GM12892 (cell line): Measurements from ENCODE around the gene NDUFAF3.
A peak's percentile ranks its signal among the peaks of the same experiment; 100 is the strongest.

Experiments used
- DNase-seq: peaks from one replicate; pipeline ENCODE4 v3.0.0; 2011; ENCODE audit not compliant: insufficient read length
- FAIRE-seq: peaks from 2 replicates; lab custom pipeline; 2011; peaks lifted over from hg19 to GRCh38; lab: Jason Lieb, UNC
- POLR2A ChIP-seq: IDR thresholded peaks from 2 replicates; pipeline ENCODE4 v1.6.1; 2011; ENCODE audit warnings: low read depth, low read length, control low read depth
- POLR2AphosphoS5 ChIP-seq: IDR thresholded peaks from 2 replicates; pipeline ENCODE4 v1.6.1; 2011; ENCODE audit warnings: low read depth, low read length, control low read depth
- TAF1 ChIP-seq: IDR thresholded peaks from 2 replicates; pipeline ENCODE4 v1.6.1; 2011; ENCODE audit warnings: low read depth, mild to moderate bottlenecking, control low read depth, low read length, borderline replicate concordance

Gene NDUFAF3

GRCh38 chr3:49013738-49014660 is 7.9 kb upstream of the NDUFAF3 start:
- DNase-seq (peak; percentile 61), FAIRE-seq (peak; percentile 44)
- TF ChIP-seq TAF1 (no peak), POLR2AphosphoS5 (no peak; the same call in 1 of the 2 replicates), POLR2A (peak; percentile 62)

GRCh38 chr3:49015072-49015471 is 6.8 kb upstream of the NDUFAF3 start:
- TF ChIP-seq TAF1 (no peak), POLR2A (no peak), POLR2AphosphoS5 (no peak; the same call in none of the 2 replicates)
- FAIRE-seq = no peak
- DNase-seq = no peak

GRCh38 chr3:49015765-49016164 is 6.2 kb upstream of the NDUFAF3 start:
- FAIRE-seq = no peak

GRCh38 chr3:49016414-49017228 is 5.3 kb upstream of the NDUFAF3 start:
- DNase-seq (no peak), FAIRE-seq (no peak)
- TF ChIP-seq POLR2A = peak; percentile 66
- TF ChIP-seq TAF1 = no peak
- TF ChIP-seq POLR2AphosphoS5 = no peak

More at GRCh38 chr3:49015765-49016164, 6.2 kb upstream of the NDUFAF3 start:
- no peak for TF ChIP-seq TAF1
- no peak for TF ChIP-seq POLR2A
- no peak; the same call in 1 of the 2 replicates for TF ChIP-seq POLR2AphosphoS5
- DNase-seq = no peak

- no peak for TF ChIP-seq POLR2AphosphoS5
- TF ChIP-seq POLR2A = no peak
- no peak for TF ChIP-seq TAF1
- FAIRE-seq (no peak), DNase-seq (no peak)
Measured at GRCh38 chr3:49017229-49017970, 4.5 kb upstream of the NDUFAF3 start.

GRCh38 chr3:49017971-49018706 is 3.8 kb upstream of the NDUFAF3 start, which contains the start of gene DALRD3:
Gene DALRD3 (minus strand): TSS chr3:49018580. CDS start chr3:49018564, 16 bp downstream.
- TF ChIP-seq POLR2A (peak; percentile 36; the same call in 1 of the 2 replicates), POLR2AphosphoS5 (peak; percentile 54; the same call in 1 of the 2 replicates), TAF1 (0 out of 2 replicates have a peak, but pooled peaks have one; percentile 2)
- FAIRE-seq = peak; percentile 79
- peak; percentile 83 for DNase-seq

GRCh38 chr3:49018707-49019006 is 3.3 kb upstream of the NDUFAF3 start:
- FAIRE-seq (peak; percentile 40), DNase-seq (no peak)

GRCh38 chr3:49019941-49020329 is 2.0 kb upstream of the NDUFAF3 start:
- TF ChIP-seq TAF1 = no peak
- no peak for TF ChIP-seq POLR2AphosphoS5
- TF ChIP-seq POLR2A = no peak; the same call in 1 of the 2 replicates
- FAIRE-seq = no peak
- no peak for DNase-seq

More at GRCh38 chr3:49018707-49019006, 3.3 kb upstream of the NDUFAF3 start:
- no peak for TF ChIP-seq POLR2AphosphoS5
- TF ChIP-seq POLR2A = no peak
- TF ChIP-seq TAF1 = no peak

- peak; percentile 92 for FAIRE-seq
- TF ChIP-seq POLR2A (peak; percentile 71; the same call in 1 of the 2 replicates), TAF1 (0 out of 2 replicates have a peak, but pooled peaks have one; percentile 40), POLR2AphosphoS5 (no peak; the same call in 1 of the 2 replicates)
- DNase-seq = peak; percentile 48
Measured at GRCh38 chr3:49020330-49021212, 1.4 kb upstream of the NDUFAF3 start.
